Right ventricle myocardium superior (tissue), 1 donor: ENCODE data around the gene CUL9. TPM values are rescaled to one million over a fixed set of nuclear protein-coding genes. Genes with fewer than 3 reads are reported as not detected.

Source experiments
- ATAC-seq: fragments of 200-7000 bp; cut with Tn5 transposase; one replicate; pipeline ENCODE4 v1.9.1; 2020; ENCODE audit warnings: mild to moderate bottlenecking; ENCODE audit not compliant: poor library complexity
- DNase-seq: peaks from one replicate; pipeline ENCODE4 v3.0.0-alpha.2; 2020
- intact Hi-C: fragments of 100-400 bp; cut with DNase I; formaldehyde crosslinking; loops from one replicate; pipeline ENCODE4 v1.11.2; 2022
- total RNA-seq: library from RNA; stranded (reverse); fragmentation: NEBNext Ultra II Directional; extraction: Animal tissue kit (Norgen Biotek cat#: 25700); gene quantifications from one replicate; pipeline ENCODE4 v1.2.1, GENCODE V29; 2021
- donor health status: DM: no; HTN: yes; CAD: no; lungs with severe emphysema.

CUL9 gene
- total RNA-seq, 1 donor from 2014 or later: 12.5 TPM

DNA sequence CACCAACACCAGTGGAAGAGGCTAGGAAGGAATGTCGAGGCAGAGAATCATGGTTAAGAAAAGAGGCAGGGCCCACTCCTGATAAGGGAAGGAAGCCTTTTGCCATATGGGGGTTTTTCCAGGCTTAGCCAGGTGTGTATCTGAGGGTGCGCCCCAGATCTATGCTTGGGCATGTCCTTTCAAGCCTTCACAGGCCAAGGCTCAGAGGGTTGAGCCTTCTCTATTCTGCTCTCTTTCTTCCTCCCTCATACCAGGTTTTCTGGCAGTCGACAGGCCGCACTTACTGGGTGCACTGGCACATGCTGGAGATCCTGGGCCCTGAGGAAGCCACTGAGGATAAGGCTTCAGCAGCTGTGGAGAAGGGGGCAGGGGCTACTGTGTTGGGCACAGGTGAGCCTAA is 4.7 kb downstream of the CUL9 start:
- intact Hi-C loops: no loop called here
- ATAC-seq (no peak), DNase-seq (no peak)

DNA sequence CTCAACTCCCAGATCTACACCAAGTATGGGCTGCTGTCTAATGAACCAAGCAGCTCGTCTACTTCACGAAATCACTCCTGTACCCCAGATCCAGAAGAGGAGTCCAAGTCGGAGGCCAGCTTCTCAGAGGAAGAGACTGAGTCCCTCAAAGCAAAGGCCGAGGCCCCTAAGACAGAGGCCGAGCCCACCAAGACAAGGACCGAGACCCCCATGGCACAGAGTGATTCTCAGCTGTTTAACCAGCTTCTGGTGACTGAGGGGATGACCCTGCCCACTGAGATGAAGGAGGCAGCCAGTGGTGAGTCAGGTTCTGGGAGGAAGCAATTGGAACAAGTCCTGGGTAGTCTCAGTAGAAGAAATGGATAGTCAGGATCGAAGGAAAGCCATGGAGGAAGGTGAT is 5.8 kb downstream of the CUL9 start:
- no peak for ATAC-seq
- intact Hi-C loops: no loop called here

DNA sequence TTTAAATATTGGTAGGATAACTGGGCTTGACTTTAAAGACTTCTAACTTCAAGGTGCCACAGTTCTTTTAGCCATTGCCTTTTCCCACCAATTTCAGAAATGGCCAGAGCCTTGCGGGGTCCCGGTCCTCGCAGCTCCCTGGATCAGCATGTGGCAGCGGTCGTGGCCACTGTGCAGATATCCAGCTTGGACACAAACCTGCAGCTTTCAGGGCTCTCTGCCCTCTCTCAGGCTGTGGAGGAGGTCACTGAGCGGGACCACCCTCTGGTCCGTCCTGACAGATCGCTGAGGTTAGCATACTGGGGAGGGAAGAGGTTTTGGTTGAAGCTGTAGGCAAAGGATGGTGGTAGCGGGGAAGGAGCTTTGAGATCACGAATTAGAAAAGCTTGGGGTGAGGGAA is 6.4 kb downstream of the CUL9 start:
- ATAC-seq (no peak), DNase-seq (no peak)
- intact Hi-C loops: no loop called here

More for the DNA sequence above, 5.8 kb downstream of the CUL9 start:
- DNase-seq: no peak

DNA sequence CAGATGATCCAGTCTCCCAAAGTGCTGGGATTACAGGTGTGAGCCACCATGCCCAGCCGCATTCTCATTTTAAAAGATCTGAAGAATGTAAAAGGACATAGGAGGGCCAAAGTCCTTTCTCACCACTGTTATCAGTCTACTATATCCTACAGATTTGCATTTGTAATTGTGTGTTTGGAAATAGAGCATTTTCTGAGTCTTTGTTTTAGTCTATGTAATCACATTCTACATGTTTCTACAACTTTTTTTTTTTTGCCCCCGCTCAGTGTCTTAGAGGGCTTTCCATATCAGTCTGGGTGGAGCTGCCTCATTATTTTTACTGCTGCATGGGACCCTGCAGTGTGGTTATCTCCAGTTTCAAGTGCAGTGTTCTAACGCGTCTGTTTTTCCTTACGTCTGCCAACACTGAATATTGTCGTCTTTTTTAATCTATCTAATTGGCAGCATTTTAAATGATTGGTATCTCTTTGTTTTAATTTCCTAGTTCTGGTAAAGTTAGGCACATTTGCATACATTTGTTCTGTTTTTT is 7.8 kb downstream of the CUL9 start:
- no peak for DNase-seq
- no peak for ATAC-seq
- intact Hi-C loops: no loop called here

DNA sequence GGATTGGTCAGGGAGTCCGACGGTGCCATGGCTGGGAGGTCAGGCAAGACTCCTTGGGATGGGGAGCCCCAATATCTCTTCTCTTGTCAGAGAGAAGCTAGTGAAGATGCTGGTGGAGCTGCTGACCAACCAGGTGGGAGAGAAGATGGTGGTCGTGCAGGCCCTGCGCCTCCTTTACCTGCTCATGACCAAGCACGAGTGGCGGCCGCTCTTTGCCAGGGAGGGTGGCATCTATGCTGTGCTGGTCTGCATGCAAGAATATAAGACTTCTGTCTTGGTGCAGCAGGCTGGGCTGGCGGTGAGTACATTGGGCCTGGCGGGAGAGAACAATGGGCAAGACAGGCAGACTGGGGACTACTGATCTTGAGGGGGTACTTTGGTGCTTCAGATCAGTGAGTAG is 10.9 kb downstream of the CUL9 start:
- intact Hi-C loops: no loop called here
- ATAC-seq (no peak), DNase-seq (no peak)

DNA sequence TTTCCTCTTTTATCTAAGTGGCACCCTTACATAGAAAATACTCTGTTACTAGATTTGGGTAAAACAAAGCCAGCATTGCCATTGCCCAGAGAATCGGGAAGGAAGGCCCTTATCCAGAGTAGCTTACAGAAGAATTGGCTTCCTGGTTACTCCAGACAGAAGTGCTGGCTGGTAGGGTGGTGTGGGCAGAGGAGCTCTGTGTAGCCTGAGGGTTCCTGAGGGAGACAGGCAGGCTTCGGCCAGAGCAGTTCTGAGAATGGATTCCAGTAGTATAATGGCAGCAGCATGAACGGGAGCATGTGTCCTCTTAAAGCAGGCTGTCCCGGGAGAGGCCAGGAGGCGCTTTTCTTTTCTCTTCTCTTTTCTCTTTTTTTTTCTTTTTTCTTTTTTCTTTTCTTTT is 11.9 kb downstream of the CUL9 start:
- DNase-seq: no peak
- intact Hi-C loops: no loop called here
- ATAC-seq: no peak

DNA sequence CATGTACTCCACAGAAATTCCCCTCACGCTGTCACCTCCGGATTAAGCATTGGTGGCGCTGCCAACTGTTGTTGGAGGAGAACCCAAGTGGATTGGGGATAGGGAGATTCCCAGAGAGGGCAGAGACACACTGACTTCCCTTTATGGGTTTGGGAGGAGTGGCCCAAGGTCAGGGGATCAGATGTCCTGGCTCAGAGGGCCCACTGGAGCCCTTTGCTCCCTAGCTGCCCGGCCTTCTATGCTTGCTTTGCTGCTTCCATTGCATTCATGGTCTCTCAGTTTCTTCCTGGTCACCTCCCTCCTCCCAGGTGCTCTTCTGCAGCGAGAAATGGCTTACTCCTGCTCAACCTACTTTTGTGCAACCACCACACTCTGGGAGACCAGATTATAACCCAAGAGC is 14.3 kb downstream of the CUL9 start:
- ATAC-seq: no peak
- no peak for DNase-seq
- intact Hi-C loops: no loop called here

DNA sequence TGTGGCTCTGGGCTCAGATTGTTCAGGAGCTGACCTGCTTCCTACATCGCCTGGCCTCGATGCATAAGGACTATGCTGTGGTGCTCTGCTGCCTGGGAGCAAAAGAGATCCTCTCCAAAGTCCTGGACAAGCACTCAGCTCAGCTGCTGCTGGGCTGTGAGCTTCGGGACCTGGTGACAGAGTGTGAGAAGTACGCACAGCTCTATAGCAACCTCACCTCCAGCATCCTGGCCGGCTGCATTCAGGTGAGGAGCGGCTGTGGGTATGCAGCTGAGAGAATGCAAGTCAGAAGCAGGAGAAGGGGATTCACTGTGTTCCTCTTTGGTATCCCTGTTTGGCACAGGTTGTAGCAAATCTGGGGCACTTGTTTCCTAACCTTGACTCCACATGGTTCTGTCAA is 17.9 kb downstream of the CUL9 start:
- DNase-seq (no peak), ATAC-seq (no peak)
- intact Hi-C loops: no loop called here

DNA sequence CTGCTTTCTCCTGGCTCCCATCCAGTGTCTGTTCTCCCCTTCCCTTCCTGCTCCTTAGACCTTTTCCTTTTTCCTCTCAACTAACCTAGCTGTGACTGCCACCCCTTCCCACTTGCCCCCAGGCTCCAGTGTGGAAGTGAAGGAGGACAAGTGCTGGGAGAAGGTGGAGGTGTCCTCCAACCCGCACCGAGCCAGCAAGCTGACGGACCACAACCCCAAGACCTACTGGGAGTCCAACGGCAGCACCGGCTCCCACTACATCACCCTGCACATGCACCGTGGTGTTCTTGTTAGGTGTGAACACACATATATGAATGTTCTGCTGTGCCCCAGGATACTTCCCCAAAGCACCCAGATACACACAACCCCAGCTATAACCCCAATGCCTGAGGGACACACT is 18.5 kb downstream of the CUL9 start:
- intact Hi-C loops: no loop called here
- no peak for ATAC-seq
- no peak for DNase-seq

DNA sequence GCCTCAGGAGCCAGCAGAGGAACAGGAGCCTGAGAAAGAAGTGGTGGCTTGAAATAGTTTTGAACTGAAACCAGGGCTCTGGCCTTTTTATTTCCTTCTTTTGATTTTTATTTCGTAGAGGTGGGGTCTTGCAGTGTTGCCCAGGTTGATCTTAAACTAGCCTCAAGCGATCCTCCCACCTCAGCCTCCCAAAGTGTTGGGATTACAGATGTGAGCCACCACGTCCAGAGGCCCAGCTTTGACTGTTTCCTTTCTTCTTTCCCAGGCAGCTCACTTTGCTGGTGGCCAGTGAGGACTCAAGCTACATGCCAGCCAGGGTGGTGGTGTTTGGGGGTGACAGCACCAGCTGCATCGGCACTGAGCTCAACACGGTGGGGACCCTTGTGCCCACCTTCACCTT is 20.5 kb downstream of the CUL9 start:
- ATAC-seq: no peak
- intact Hi-C loops: no loop called here
- DNase-seq: no peak

DNA sequence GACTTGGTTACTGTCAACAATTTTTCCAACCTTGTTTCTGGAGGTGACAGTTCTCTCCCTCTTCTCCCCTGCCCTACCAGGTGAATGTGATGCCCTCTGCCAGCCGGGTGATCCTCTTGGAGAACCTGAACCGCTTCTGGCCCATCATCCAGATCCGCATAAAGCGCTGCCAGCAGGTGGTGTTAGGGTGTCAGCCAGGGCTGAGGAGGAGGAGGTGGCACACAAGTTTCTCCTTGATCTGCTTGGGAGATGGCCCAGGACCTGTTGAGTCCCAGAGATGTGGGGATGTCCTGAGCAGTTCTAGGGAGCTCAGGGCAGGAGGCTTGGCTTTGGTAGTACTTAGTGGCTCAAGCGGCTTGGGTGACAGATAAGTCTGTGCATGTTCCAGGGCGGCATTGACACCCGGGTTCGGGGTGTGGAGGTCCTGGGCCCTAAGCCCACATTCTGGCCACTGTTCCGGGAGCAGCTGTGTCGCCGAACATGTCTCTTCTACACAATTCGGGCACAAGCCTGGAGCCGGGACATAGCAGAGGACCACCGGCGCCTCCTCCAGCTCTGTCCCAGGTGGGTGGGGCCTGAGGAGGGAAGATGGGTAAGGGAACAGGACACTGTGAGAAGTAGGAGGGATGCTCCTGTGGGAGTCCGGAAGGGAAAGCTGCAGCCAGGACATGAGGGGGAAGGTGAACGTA is 21.2 kb downstream of the CUL9 start:
- DNase-seq (no peak), ATAC-seq (no peak)
- intact Hi-C loops: no loop called here

DNA sequence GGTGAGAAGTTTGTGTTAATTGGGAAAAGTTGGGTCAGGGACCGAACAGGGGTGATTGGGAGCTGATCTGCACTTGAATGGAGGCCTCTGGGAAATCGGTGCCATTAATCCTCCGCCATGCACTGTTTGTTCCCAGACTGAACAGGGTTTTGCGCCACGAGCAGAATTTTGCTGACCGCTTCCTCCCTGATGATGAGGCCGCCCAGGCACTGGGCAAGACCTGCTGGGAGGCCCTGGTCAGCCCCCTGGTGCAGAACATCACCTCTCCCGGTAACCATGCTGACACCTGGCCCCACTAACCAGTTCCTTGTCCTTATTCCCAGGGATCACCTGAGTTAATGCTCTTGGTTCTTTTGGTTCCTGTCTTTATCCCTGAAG is 21.7 kb downstream of the CUL9 start:
- DNase-seq (no peak), ATAC-seq (no peak)
- intact Hi-C loops: no loop called here

DNA sequence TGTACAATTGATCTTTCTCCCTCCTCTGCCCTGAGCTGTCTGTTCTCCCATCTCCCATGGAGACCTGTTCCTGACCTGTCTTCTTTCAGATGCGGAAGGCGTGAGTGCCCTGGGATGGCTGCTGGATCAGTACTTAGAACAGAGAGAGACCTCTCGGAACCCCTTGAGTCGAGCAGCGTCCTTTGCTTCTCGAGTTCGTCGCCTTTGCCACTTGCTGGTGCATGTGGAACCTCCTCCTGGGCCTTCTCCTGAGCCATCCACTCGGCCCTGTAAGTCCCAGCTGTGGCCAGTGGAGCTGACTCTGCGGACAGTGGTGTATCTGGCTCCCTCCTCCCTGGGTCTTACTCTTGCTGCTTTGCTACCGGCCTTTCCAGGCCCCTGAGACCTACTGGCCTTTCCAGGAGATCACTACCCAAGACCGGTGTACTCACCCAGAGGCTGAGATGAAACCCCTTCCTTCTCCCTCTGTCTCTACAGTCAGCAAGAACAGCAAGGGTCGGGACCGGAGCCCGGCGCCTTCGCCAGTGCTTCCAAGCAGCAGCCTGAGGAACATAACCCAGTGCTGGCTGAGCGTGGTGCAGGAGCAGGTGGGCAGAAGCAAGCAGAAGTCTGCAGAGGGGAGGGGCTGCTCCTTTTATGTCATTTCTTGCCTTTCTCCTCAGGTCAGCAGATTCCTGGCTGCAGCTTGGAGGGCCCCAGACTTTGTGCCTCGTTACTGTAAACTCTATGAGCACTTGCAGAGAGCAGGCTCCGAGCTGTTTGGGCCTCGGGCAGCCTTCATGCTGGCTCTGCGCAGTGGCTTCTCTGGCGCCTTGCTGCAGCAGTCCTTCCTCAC is 22.5 kb downstream of the CUL9 start:
- intact Hi-C loops: no loop called here
- ATAC-seq (no peak), DNase-seq (no peak)

DNA sequence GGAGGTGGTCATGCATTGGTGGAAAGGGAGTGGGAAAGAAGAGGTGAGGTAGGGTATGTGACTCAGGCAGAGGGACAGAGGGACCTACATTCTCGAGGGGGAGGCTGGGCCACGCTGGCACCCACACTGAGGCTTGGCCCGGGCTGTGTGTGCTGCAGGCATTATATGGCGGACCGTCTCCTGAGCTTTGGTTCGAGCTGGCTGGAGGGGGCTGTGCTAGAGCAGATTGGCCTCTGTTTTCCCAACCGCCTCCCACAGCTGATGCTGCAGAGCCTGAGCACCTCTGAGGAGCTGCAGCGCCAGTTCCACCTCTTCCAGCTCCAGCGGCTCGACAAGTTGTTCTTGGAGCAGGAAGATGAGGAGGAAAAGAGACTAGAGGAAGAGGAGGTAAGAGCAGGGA is 23.9 kb downstream of the CUL9 start:
- intact Hi-C loops: no loop called here
- DNase-seq: no peak
- ATAC-seq: no peak

DNA sequence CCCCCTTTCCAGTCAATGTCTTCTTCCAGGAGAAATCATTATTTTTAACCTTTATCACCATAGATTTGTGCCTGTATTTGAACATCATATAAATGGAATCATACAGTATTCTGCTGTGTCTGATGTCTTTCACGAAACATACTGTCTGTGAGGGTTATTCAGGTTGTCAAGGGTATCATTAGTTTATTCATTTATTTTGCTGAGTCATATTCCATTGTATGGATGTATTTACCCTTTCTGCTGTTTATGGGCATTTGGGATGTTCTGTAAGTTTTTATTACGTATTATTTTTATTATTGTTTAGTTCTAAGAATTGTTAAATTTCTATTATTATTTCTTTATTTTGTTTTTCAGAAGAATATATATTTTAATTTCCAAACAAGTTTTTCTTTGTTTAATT is 25.3 kb downstream of the CUL9 start:
- DNase-seq: no peak
- intact Hi-C loops: no loop called here
- ATAC-seq: no peak

DNA sequence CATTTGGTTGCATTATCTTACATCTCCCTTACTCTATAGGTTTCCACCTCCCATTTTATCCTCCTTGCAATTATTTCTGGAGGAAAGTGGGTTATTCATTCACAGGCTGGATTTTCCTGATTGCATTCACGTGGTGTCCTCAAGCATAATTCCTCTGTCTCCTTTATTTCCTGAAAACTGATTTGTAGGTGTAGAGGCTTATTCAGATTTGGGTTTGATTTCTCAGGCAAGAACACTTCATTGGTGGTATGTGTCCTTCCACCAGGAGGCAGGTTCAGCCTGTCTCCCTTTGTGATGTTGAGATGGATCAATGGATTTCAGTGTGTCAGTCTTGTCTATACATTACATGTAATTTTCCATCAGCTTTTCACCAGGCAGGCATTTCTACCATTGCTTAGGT is 30.0 kb downstream of the CUL9 start:
- DNase-seq: no peak
- intact Hi-C loops: no loop called here
- ATAC-seq: no peak

DNA sequence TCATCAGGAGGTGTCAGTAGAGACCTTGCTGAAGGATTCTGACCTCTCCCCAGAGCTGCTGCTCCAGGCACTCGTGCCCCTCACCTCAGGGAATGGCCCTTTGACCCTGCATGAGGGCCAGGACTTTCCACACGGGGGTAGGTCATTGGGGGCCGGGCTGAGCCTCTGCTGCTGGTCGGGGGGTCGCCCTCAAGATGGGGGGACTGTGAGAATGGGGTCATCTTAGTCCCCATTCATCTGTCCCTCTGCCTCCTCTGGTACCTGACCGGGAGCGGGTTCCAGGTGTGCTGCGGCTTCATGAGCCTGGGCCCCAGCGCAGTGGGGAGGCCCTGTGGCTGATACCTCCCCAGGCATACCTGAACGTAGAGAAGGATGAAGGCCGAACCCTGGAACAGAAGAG is 31.4 kb downstream of the CUL9 start:
- intact Hi-C loops: no loop called here
- ATAC-seq: no peak
- no peak for DNase-seq

DNA sequence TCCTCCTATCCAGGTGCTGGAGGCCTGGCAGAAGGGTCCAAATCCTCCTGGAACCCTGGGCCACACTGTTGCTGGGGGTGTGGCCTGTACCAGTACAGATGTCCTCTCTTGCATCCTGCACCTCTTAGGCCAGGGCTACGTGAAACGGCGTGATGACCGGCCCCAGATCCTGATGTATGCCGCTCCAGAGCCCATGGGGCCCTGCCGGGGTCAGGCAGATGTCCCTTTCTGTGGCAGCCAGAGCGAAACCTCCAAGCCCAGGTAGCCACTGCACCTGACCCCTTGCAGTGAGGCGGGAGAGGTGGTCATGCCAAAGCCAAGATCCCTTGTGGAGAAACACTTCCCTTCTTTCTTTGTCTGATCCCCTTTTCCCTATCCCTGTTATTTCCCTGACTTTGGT is 33.1 kb downstream of the CUL9 start:
- DNase-seq (no peak), ATAC-seq (no peak)
- intact Hi-C loops: no loop called here

DNA sequence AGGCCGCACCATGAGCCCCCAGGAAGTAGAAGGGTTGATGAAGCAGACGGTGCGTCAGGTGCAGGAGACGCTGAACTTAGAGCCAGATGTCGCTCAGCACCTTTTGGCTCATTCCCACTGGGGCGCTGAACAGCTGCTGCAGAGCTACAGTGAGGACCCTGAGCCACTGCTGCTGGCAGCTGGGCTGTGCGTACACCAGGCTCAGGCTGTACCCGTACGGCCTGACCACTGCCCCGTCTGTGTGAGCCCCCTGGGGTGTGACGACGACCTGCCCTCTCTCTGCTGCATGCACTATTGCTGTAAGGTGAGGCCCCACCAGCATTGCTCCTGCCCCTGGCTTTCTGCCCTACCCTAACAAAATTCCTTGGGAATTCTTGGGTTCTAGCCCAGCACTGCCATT is 34.2 kb downstream of the CUL9 start:
- intact Hi-C loops: no loop called here
- no peak for DNase-seq
- ATAC-seq: no peak

DNA sequence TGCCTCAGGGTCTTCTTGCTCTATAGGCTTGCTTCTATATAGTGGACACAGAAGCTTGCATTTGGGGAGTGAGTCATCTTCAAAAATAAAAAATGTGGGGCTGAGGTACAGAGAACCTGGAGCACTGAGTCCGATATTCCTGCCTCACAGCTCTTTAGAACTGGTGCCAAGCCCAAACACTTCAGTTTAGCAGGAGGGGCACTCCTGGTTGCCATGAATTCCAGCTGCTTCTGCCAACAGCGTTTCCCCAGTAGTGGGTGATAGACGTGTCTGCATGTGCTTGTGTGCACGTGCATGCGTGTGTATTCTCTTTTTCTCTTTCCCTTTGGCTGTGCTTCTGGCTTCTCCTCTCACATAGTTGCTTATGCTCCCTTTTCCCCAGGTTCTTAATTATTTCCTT is 35.4 kb downstream of the CUL9 start:
- no peak for DNase-seq
- peak; percentile 49 for ATAC-seq
- intact Hi-C loops: no loop called here
